Measurements from ENCODE around the gene UBE2A. TPM values are rescaled to one million over a fixed set of nuclear protein-coding genes. Genes with fewer than 3 reads are reported as not detected.

UBE2A gene
- total RNA-seq, 1 experiment from 2014 or later, result 44.9 TPM

DNA sequence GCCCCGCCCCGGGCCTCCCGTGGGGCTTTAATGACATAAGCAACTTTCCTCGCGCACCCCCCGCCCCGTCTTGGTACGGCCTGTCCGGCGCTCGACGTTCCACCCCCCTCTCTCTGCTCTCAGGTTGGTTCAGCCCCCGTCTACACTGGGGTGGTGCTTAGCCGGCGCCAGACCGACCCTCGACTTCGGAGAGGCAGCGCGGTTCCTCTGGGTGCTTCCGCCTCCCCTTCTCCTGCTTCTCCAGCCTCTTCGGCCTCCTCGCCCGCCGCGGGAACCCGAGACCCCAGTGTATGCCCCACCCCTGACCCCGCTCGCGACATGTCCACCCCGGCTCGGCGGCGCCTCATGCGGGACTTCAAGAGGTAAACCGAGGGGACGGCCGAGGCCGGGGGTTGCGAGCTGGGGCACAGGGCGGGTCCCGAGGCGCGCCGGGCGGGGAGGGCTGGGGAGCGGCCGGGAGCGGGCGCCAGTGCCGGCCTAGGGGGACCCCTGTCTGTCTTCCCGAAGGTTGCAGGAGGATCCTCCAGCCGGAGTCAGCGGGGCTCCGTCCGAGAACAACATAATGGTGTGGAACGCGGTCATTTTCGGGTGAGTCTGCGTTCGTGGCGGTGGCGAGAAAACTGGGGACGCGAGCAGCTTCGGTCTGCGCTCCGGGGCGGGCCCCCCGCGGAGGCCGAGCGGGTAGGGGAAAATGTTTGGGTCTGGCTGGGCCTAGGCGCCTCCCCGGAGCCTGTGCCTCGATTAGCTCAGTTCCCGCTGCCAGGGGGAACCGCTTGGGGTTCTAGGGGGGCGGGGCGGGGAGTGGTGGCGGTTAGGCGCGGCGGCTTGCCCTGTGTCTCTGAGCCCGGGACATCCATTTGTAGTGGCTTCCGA, at the start of gene UBE2A (continued):
- TF ChIP-seq POLR2AphosphoS5 (IDR thresholded peaks at IDR 0.05; ENCODE audit: low read depth, low read length) (peak; percentile 94), ZFX (IDR thresholded peaks at IDR 0.05) (peak; percentile 90), JUND (IDR thresholded peaks at IDR 0.05) (peak; percentile 74)
- TF ChIP-seq, protein P1, sequence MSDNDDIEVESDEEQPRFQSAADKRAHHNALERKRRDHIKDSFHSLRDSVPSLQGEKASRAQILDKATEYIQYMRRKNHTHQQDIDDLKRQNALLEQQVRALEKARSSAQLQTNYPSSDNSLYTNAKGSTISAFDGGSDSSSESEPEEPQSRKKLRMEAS (IDR thresholded peaks at IDR 0.05), result peak; percentile 77

DNA sequence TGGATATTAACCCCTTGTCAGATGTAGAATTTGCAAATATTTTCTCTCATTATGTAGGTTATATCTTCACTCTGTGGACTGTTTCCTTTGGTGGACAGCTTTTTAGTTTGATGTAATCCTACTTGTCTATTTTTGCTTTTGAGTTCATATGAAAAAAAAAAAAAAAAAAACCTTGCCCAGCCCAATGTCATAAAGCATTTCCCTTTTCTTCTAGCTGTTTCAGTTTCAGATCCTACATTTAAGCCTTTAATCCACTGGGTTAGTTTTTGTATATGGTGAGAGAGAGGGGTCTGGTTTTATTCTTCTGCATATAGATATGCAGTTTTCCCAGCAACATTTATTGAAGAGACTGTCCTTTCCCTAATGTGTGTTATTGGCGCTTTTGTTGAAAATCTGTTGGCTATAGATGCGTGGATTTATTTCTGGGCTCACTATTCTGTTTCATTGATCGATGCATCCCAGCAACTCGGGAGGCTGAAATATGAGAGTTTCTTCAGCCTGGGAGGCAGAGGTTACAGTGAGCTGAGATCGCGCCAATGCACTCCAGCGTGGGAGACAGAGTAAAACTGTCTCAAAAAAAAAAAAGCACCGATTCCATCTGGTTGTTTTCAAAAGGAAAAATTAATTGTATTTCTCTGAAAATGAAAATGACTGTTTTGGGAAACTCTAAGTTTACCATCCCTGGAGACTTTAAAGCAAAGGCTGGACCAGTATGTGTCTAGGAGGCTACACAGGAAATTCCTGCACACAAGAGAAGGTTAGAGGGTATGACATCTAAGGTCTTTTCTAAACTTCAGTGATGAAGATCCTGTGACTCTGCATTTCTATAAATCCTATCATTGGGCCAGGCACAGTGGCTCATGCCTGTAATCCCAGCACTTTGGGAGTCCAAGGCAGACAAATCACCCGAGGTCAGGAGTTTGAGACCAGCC, 44.8 kb upstream of the UBE2A start:
- ChIA-PET CTCF (interaction anchor here (1.1 kb wide), 1 partner anchor 18 kb away, joined by 4 read pairs; no protein-coding TSS in a partner anchor), POLR2A (no interaction called here), RAD21 (ENCODE audit: low non-redundant PET in 1 of 2, low total read pairs in 2 of 2, uncharacterized antibody in 2 of 2, unreplicated experiment in 2 of 2) (no interaction called here)
- Histone ChIP-seq H3K4me1 (ENCODE audit: control insufficient read depth in 1 of 2, insufficient read depth in 2 of 2, low read length in 2 of 2) (no peaks in the 10 kb centered on the region), H3K9ac (ENCODE audit: low read length) (no peak overlapping the region), H3K4me3 (replicated peaks in 1 of 2; ENCODE audit: low read depth in 1 of 2, low read length in 2 of 2) (no peak overlapping the region), H3K79me2 (ENCODE audit: insufficient read depth, low read length) (no peaks in the 10 kb centered on the region), H3K27ac (ENCODE audit: low read depth, low read length) (no peak overlapping the region), H3K9me2 (ENCODE audit: insufficient read depth) (no peaks in the 10 kb centered on the region), H3K4me2 (ENCODE audit: low read length) (no peak overlapping the region), H2AFZ (ENCODE audit: low read depth, low read length, poor library complexity, severe bottlenecking) (no peak overlapping the region), H3K27me3 (ENCODE audit: insufficient read depth, low read length) (no peaks in the 10 kb centered on the region), H4K20me1 (ENCODE audit: insufficient read depth) (no peaks in the 10 kb centered on the region), H3K36me3 (ENCODE audit: control insufficient read depth in 1 of 2, insufficient read depth in 2 of 2, low read length in 2 of 2) (no peaks in the 10 kb centered on the region), H3K9me3 (ENCODE audit: control insufficient read depth in 1 of 2, insufficient read depth in 1 of 2, low read depth in 1 of 2, low read length in 2 of 2) (no peaks in the 10 kb centered on the region)
- DNase-seq (ENCODE audit: low read depth, low spot score) (no peak), ATAC-seq (no peak)
- no peak for TF ChIP-seq SP1 (IDR thresholded peaks at IDR 0.05; ENCODE audit: low read depth)
- no peak for TF ChIP-seq JUND (IDR thresholded peaks at IDR 0.05)
- no peak for TF ChIP-seq TCF7L2 (IDR thresholded peaks at IDR 0.05; ENCODE audit: borderline replicate concordance, extremely low read depth, insufficient read depth, insufficient read length)
- TF ChIP-seq YY1 (IDR thresholded peaks at IDR 0.05; ENCODE audit: extremely low read depth, insufficient replicate concordance, low read depth, low read length), result no peak
- no peak for TF ChIP-seq EZH2phosphoT487 (IDR thresholded peaks at IDR 0.05; ENCODE audit: borderline replicate concordance)
- TF ChIP-seq, protein P2, sequence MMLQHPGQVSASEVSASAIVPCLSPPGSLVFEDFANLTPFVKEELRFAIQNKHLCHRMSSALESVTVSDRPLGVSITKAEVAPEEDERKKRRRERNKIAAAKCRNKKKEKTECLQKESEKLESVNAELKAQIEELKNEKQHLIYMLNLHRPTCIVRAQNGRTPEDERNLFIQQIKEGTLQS (IDR thresholded peaks at IDR 0.05), result no peak
- no peak for TF ChIP-seq EGR1 (IDR thresholded peaks at IDR 0.05; ENCODE audit: low read depth)
- no peak for TF ChIP-seq FOSL1 (IDR thresholded peaks at IDR 0.05; ENCODE audit: low read depth)
- BruUV-seq (replicated peaks), result no TSS peak
- intact Hi-C loops (cut with micrococcal nuclease), result no loop called here

Measured in HCT116 (cell line).